HL-60/S4 treated with retinoic acid at 250 ng/mL for 4 days and 3 days (cell line): Measurements from ENCODE around the gene SGMS1.
"Not testable (repeated sequence)": the region's sequence is repeated elsewhere in the genome, so short reads cannot be mapped to it uniquely, and the experiment has no call there.

Experiments
- in situ Hi-C: fragments of 300-500 bp; cut with MboI; formaldehyde crosslinking; loops from 2 replicates; pipeline ENCODE4 v1.7.0; 2022; ENCODE audit warnings: low sequenced_read_pairs

SGMS1 gene

GRCh38 chr10:50540069-50540825 lies 83.5 kb downstream of the SGMS1 start:
- in situ Hi-C loops, result no loop called here

- in situ Hi-C loops, result no loop called here
Observed at GRCh38 chr10:50538555-50539398, 85.0 kb downstream of the SGMS1 start.

DNA sequence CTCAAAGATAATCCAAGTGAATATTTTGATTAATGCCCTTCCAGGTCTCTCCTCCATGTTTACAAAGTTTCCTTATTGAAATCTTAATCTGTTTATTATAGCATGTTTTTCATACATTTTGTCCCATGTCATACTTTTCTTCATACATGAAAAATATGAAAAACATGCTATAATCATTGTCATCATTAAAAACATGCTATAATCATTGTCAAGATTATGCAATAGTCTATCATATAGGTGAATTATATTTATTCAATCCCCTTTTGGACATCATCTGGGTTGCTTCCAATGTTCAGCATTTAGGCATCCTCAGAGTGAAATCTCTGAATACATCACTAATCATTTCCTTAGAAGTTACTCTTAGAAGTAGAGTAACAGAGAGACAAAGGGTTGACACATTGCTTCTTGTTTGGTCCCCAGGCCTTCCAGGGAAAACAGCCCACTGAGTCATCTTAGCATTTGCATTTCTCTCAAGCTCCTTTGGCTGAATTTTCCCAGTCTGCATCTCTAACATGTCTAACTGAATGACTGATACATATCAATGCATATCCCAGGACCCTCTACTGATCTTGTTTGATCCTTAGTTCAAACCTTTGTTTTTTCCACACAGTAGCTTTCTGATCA lies 87.0 kb downstream of the SGMS1 start:
- in situ Hi-C loops, result no loop called here

- in situ Hi-C loops, result not testable (repeated sequence)
Observed at GRCh38 chr10:50534748-50535376, 88.9 kb downstream of the SGMS1 start.

- in situ Hi-C loops, result no loop called here
Observed at GRCh38 chr10:50533296-50533695, 90.5 kb downstream of the SGMS1 start.

- in situ Hi-C loops, result no loop called here
Observed at GRCh38 chr10:50531388-50532077, 92.2 kb downstream of the SGMS1 start.

DNA sequence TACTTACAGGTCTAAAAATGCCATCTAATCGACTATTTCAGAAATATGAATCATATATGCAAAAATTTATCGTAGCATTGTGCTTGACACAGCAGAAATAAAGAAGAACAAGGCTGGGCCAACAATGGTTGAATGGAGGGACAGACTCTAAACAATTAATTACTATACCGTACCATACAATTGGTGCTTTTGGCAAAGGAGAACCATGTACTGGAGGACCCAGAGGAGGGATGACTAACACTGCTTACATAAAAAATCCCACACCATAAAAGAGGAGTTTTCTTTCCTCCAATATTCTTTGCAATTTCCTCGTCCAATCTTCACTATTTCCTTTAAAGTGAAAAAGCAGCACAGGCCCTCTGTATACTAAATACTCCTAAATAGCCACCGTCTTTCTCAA lies 94.1 kb downstream of the SGMS1 start:
- in situ Hi-C loops, result no loop called here

DNA sequence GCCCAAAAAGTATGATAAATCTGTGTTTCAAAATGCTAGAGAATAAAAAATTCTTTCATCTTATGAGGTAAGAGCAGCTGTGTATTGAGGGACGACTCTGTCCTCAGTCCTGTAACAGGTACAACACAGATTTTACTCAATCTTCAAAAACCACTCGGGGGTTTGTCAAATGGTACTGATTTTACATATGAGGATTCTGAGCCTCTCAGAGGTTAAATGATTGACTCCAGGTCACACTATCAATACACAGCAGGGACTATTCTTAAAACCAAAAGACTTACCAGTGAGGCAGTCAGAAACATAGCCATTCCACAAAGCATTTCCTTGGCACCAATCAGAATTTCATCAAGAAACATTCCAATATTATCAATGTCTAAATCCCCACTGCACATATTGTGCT lies 95.5 kb downstream of the SGMS1 start:
- in situ Hi-C loops, result no loop called here

GRCh38 chr10:50527442-50528043 lies 96.2 kb downstream of the SGMS1 start:
- in situ Hi-C loops, result no loop called here

GRCh38 chr10:50526185-50526584 lies 97.6 kb downstream of the SGMS1 start:
- in situ Hi-C loops, result no loop called here

DNA sequence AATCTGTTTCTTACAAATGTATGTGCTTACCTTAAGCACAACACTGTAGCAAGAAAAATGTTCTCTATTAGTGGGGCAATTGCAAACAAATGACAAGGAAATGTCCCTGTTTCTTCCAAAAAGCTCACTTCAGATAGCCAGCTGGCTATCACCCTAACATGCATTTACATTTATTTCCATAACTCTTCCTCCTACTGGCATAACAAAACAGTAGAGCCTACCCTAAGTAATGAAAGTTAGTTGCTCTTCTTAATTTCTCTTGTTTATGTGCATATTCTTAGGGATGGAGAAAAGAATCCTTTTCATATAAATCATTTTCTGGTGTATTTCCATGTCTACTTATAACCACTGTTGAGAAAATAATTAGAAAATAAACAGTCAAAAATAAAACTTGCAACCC lies 100.4 kb downstream of the SGMS1 start:
- in situ Hi-C loops, result no loop called here

- in situ Hi-C loops, result no loop called here
Observed at GRCh38 chr10:50522908-50523307, 100.8 kb downstream of the SGMS1 start.

DNA sequence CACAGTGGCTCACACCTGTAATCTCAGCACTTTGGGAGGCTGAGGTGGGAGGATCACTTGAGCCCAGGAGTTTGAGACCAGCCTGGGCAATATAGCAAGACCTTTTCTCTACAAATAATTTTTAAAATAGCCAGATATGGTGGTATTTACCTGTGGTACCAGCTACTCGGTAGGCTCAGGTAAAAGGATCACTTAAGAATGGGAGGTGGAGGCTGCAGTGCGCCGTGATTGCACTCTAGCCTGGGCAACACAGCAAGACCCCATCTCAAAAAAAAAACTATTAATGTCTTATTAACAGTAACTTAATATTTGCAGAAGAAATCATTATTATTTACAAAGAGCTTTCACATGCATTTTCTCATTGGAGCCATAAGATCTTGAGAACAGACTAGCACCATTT lies 103.6 kb downstream of the SGMS1 start:
- in situ Hi-C loops, result no loop called here

DNA sequence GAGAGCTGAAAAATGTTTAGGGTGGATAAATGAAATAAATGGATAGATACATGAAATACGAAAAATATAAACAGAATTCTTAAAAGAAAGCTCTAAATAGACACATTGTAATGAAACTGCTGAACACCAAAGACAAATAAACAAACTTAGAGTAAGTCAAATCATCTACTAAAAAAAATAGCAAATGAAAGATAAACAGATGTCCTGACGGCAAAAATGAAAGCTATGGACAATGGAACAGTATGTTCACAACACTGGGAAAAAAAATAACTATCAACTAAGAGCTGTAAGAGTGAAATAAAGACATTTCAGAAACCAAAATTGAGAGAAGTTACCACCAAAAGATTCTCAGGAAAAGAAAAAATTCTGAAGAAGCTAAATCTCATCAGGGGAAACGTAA lies 106.1 kb downstream of the SGMS1 start:
- in situ Hi-C loops, result no loop called here

- in situ Hi-C loops, result no loop called here
Observed at GRCh38 chr10:50516171-50516570, 107.6 kb downstream of the SGMS1 start.

DNA sequence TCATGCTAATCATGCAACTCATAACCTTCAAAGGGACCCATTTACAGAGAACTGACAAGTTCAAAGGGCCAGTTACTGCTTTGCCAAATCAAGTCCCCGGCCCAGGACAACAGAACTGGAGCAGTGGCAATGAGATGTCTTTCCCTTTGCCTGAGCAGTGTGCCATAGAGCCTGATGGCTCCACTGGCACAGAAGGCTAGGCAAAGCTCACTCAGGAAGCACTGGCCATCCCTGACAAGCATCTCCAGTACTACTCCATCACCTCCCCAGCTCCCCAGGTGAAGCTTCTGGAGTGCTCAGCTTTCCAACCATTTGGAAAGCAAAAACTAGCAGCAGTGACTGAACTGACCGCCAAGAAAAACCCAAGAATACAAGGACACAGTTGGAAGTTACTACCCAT lies 108.3 kb downstream of the SGMS1 start:
- in situ Hi-C loops, result no loop called here

- in situ Hi-C loops, result no loop called here
Observed at GRCh38 chr10:50514995-50515394, 108.8 kb downstream of the SGMS1 start.

DNA sequence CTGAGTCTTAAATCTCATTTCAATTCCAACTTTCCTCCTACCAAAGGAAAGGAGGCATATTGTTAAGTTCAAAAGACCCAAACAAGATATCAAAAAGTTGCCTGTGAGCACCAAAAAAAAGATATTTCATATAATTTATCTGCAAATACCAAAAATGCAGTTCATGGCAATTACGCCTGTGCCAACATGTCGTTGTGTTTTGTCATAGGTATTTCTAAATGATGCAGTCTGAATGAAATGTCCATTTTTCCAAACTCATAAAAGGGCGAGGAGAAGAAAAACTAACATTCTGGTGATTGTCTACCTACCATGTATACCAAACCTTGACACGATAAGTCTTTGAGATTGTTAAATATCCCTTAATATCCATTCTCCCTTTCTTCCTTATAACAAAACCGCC lies 109.8 kb downstream of the SGMS1 start:
- in situ Hi-C loops, result no loop called here

DNA sequence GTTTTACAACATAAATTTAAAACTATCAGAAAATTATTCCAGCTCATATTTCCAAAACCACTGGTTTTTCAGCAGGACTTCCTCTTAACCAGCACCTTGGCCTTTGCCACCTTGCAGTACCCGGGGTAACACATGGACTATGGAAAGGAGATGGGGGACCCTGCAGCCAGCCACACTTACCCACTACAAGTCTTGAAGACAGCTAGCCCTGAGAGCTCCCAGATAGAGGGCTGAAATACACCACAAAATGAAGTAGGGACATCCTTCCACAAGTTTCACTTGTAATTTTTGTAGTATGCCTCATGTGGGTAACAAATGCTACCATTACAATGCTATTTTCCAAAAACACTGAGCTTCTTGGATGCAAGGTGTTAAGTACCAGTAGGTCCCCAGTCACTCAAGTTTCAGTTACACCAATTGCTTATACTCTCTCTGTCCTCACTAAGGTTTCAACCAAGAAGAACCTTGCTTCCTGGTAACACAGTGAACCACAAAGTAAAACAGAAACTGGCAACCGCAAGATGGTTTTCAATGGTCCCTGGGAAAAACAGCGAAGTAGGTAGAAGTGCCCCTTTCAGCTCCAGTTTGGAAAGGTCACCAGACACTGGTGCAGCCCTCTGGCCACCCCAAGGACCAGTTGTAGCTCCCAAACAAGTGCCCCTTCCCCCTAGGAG lies 110.9 kb downstream of the SGMS1 start:
- in situ Hi-C loops, result no loop called here

GRCh38 chr10:50512214-50512595 lies 111.6 kb downstream of the SGMS1 start:
- in situ Hi-C loops, result no loop called here
